SK-N-SH (cell line): ENCODE measurements around the gene HOXA10. TPM values are rescaled to one million over a fixed set of nuclear protein-coding genes. Genes with fewer than 3 reads are reported as not detected.

Experiments used
- CTCF ChIA-PET: fragments of 300-600, 350-600 bp; formaldehyde crosslinking; extraction: SDS; loops from one replicate; lab custom pipeline; 2021; lab: Yijun Ruan, JAX
- POLR2A ChIA-PET: fragments of 350-600 bp; sonication (Branson Sonifier 250); formaldehyde crosslinking; extraction: SDS; loops from one replicate; lab custom pipeline; 2020; ENCODE audit warnings: antibody characterized with exemption, inconsistent platforms; lab: Yijun Ruan, JAX
- DNase-seq: peaks from one replicate; pipeline ENCODE4 v3.0.0; 2012
- H2AFZ ChIP-seq: fragments of 200-600 bp; sonication (generic); 2 replicates; pipeline ENCODE4 v1.8.1; 2016; ENCODE audit warnings: antibody characterized with exemption, mild to moderate bottlenecking, low read depth
- H3F3A ChIP-seq: fragments of 200-600 bp; sonication (generic); replicated peaks from 2 replicates; pipeline ENCODE3; 2016; ENCODE audit warnings: antibody characterized with exemption, mild to moderate bottlenecking; ENCODE audit not compliant: insufficient read depth
- H3K27ac ChIP-seq, 2 experiments: fragments of 200-500 bp in 1 of 2; fragments of 200-600 bp in 1 of 2; sonication (Bioruptor generic) in 1 of 2; sonication (generic), shearing (Covaris generic) in 1 of 2; 2 replicates each; pipeline versions ENCODE4 v1.5.1 to v1.6.1; 2014 to 2016; ENCODE audit warnings: low read depth in 2 of 2, inconsistent platforms in 1 of 2, low read length in 1 of 2, mild to moderate bottlenecking in 1 of 2, mixed read lengths in 1 of 2
- H3K27me3 ChIP-seq: fragments of 200-600 bp; sonication (generic), shearing (Covaris generic); 2 replicates; pipeline ENCODE4 v1.6.1; 2016; ENCODE audit warnings: mixed run types; ENCODE audit not compliant: insufficient read depth
- H3K36me3 ChIP-seq, 2 experiments: fragments of 200-500 bp in 1 of 2; fragments of 200-600 bp in 1 of 2; sonication (Bioruptor generic) in 1 of 2; sonication (generic) in 1 of 2; replicated peaks in 1 of 2; 2 replicates each; pipeline versions ENCODE3 to v1.5.1; 2014 to 2016; ENCODE audit warnings: low read length in 1 of 2, mild to moderate bottlenecking in 1 of 2; ENCODE audit not compliant: insufficient read depth in 2 of 2, control insufficient read depth in 1 of 2
- H3K4me1 ChIP-seq, 2 experiments: fragments of 200-500 bp in 1 of 2; fragments of 200-600 bp in 1 of 2; sonication (Bioruptor generic) in 1 of 2; sonication (generic), shearing (Covaris generic) in 1 of 2; 2 replicates each; pipeline versions ENCODE4 v1.5.1 to v1.6.1; 2014 to 2016; ENCODE audit warnings: low read depth in 1 of 2, low read length in 1 of 2, mixed run types in 1 of 2; ENCODE audit not compliant: insufficient read depth in 2 of 2, control insufficient read depth in 1 of 2
- H3K4me2 ChIP-seq: fragments of 200-600 bp; sonication (generic), shearing (Covaris generic); 2 replicates; pipeline ENCODE4 v1.6.1; 2017; ENCODE audit warnings: mixed run types
- H3K4me3 ChIP-seq, 2 experiments: fragments of 200-500 bp in 1 of 2; fragments of 200-600 bp in 1 of 2; sonication (Bioruptor generic) in 1 of 2; sonication (generic), shearing (Covaris generic) in 1 of 2; 2 replicates each; pipeline versions ENCODE4 v1.5.1 to v1.8.1; 2014 to 2016; ENCODE audit warnings: low read depth in 2 of 2, inconsistent platforms in 1 of 2, low read length in 1 of 2, mild to moderate bottlenecking in 1 of 2, mixed read lengths in 1 of 2, moderate library complexity in 1 of 2
- H3K79me2 ChIP-seq: fragments of 200-600 bp; sonication (generic); 2 replicates; pipeline ENCODE4 v1.8.1; 2017; ENCODE audit warnings: mild to moderate bottlenecking; ENCODE audit not compliant: insufficient read depth
- H3K9ac ChIP-seq: fragments of 200-600 bp; sonication (generic); 2 replicates; pipeline ENCODE4 v1.6.1; 2017; ENCODE audit warnings: mixed run types
- H3K9me2 ChIP-seq: fragments of 200-600 bp; sonication (generic); 2 replicates; pipeline ENCODE4 v1.6.1; 2017; ENCODE audit warnings: mixed run types
- H3K9me3 ChIP-seq: fragments of 200-600 bp; sonication (generic); 2 replicates; pipeline ENCODE4 v1.6.1; 2017; ENCODE audit warnings: mixed run types, mild to moderate bottlenecking, moderate library complexity
- H4K20me1 ChIP-seq: fragments of 200-600 bp; sonication (generic); 2 replicates; pipeline ENCODE4 v1.6.1; 2017; ENCODE audit warnings: mild to moderate bottlenecking, mixed run types; ENCODE audit not compliant: insufficient read depth
- CHD2 ChIP-seq: fragments of 150-350 bp; IDR thresholded peaks from 2 replicates; pipeline ENCODE4 v1.6.1; 2018; ENCODE audit warnings: low read length; ENCODE audit not compliant: partially characterized antibody
- EP300 ChIP-seq, 2 experiments: IDR thresholded peaks; 2 replicates each; pipeline versions ENCODE4 v1.4.0 to v1.6.1; 2012; ENCODE audit warnings: borderline replicate concordance in 1 of 2, low read depth in 1 of 2, low read length in 1 of 2
- FOSL2 ChIP-seq: IDR thresholded peaks from 2 replicates; pipeline ENCODE4 v1.4.0; 2012; ENCODE audit warnings: low read depth, mild to moderate bottlenecking, moderate library complexity, borderline replicate concordance
- FOXM1 ChIP-seq: IDR thresholded peaks from 2 replicates; pipeline ENCODE4 v1.4.0; 2012; ENCODE audit warnings: low read depth, mild to moderate bottlenecking
- GABPA ChIP-seq: IDR thresholded peaks from 2 replicates; pipeline ENCODE4 v1.4.0; 2012; ENCODE audit warnings: low read depth, mild to moderate bottlenecking
- GATA2 ChIP-seq: sonication (generic); formaldehyde crosslinking; IDR thresholded peaks from 2 replicates; pipeline ENCODE4 v1.5.0; 2020; ENCODE audit warnings: mild to moderate bottlenecking, missing genetic modification reagents
- IRF3 ChIP-seq: fragments of 150-350 bp; IDR thresholded peaks from 2 replicates; pipeline ENCODE4 v1.6.1; 2016; ENCODE audit warnings: mild to moderate bottlenecking, low read depth, low read length
- JUND ChIP-seq: IDR thresholded peaks from 2 replicates; pipeline ENCODE4 v1.4.0; 2012
- MEF2A ChIP-seq: IDR thresholded peaks from 2 replicates; pipeline ENCODE4 v1.4.0; 2012; ENCODE audit warnings: low read depth, borderline replicate concordance
- MXI1 ChIP-seq: IDR thresholded peaks from 2 replicates; pipeline ENCODE4 v1.6.1; 2012; ENCODE audit warnings: mild to moderate bottlenecking, low read depth, low read length, improper control_type of control experiment
- NFIC ChIP-seq: IDR thresholded peaks from 2 replicates; pipeline ENCODE4 v1.4.0; 2012; ENCODE audit warnings: borderline replicate concordance
- RAD21 ChIP-seq: IDR thresholded peaks from 2 replicates; pipeline ENCODE4 v1.6.1; 2012; ENCODE audit warnings: mild to moderate bottlenecking, low read length
- RXRA ChIP-seq: IDR thresholded peaks from 2 replicates; pipeline ENCODE4 v1.4.0; 2012; ENCODE audit warnings: low read depth, mild to moderate bottlenecking, borderline replicate concordance
- SMC3 ChIP-seq: IDR thresholded peaks from 2 replicates; pipeline ENCODE4 v1.6.1; 2012; ENCODE audit warnings: low read depth, low read length, improper control_type of control experiment
- TCF12 ChIP-seq: IDR thresholded peaks from 2 replicates; pipeline ENCODE4 v1.4.0; 2012
- TEAD4 ChIP-seq: IDR thresholded peaks from 2 replicates; pipeline ENCODE4 v1.4.0; 2012; ENCODE audit warnings: mild to moderate bottlenecking, borderline replicate concordance; ENCODE audit not compliant: insufficient read depth
- WGBS: methylation state at CpG from one replicate; pipeline ENCODE4 v1.1.6; 2017; ENCODE audit warnings: low lambda C conversion rate; 5-methylcytosine and 5-hydroxymethylcytosine counted together
- polyA plus RNA-seq, 3 experiments: library from polyadenylated mRNA; depleted of rRNA; stranded (reverse); fragments of >200 nt; gene quantifications; 2 replicates each; pipeline ENCODE4 v1.2.3, GENCODE V29; 2012
- TF ChIP-seq, protein P1 (sequence below): fragments of 200-600 bp; sonication (generic); IDR thresholded peaks from 2 replicates; pipeline ENCODE4 v1.6.1; 2017; ENCODE audit warnings: antibody characterized with exemption, mild to moderate bottlenecking, moderate library complexity
- TF ChIP-seq, protein P2 (sequence below): IDR thresholded peaks from 2 replicates; pipeline ENCODE4 v1.4.0; 2012; ENCODE audit warnings: low read depth, borderline replicate concordance

Gene HOXA10
- polyA plus RNA-seq, 1 of the 3 experiments (the other 2 are of a cell fraction), result not detected

- ChIA-PET CTCF (interaction anchor here (0.6 to 8.7 kb wide), 64 partner anchors 8 to 887 kb away, joined by 3 to 81 read pairs (median 5); partner anchors contain the start of genes EVX1, HIBADH, HOXA10 and HOXA13), POLR2A (no interaction called here)
- Histone ChIP-seq H3K79me2 (no peaks in the 10 kb centered on the region), H3K27ac (no peak overlapping the region), H2AFZ (peak overlapping the region; percentile 62; the same call in 1 of the 2 replicates), H3K9ac (no peak overlapping the region), H3K4me2 (peak overlapping the region; percentile 70), H3K4me3 (peak overlapping the region; percentile 31 to 50), H3K27me3 (peaks cover 97% of the 10 kb centered on the region), H3K9me3 (no peaks in the 10 kb centered on the region), H3K4me1 (peaks cover 0 to 16% of the 10 kb centered on the region in 2 experiments; a peak in 1 of 4 replicates), H3K36me3 (no peaks in the 10 kb centered on the region), H4K20me1 (no peaks in the 10 kb centered on the region; the same call in 1 of the 2 replicates), H3K9me2 (no peaks in the 10 kb centered on the region), H3F3A (no peaks in the 10 kb centered on the region)
- DNase-seq, result peak; percentile 85
- TF ChIP-seq CHD2 (no peak), SMC3 (peak; percentile 83), RAD21 (peak; percentile 72)
- TF ChIP-seq, protein P1, sequence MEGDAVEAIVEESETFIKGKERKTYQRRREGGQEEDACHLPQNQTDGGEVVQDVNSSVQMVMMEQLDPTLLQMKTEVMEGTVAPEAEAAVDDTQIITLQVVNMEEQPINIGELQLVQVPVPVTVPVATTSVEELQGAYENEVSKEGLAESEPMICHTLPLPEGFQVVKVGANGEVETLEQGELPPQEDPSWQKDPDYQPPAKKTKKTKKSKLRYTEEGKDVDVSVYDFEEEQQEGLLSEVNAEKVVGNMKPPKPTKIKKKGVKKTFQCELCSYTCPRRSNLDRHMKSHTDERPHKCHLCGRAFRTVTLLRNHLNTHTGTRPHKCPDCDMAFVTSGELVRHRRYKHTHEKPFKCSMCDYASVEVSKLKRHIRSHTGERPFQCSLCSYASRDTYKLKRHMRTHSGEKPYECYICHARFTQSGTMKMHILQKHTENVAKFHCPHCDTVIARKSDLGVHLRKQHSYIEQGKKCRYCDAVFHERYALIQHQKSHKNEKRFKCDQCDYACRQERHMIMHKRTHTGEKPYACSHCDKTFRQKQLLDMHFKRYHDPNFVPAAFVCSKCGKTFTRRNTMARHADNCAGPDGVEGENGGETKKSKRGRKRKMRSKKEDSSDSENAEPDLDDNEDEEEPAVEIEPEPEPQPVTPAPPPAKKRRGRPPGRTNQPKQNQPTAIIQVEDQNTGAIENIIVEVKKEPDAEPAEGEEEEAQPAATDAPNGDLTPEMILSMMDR, result peak; percentile 90
- WGBS, result 14% methylated on average over 32 of the region's 32 CpGs
These were observed 36.4 kb upstream of the HOXA10 start for GRCh38 chr7:27210441-27211083.

GRCh38 chr7:27209933-27210440 lies 35.9 kb upstream of the HOXA10 start:
- H3K4me3 ChIP-seq, result peak overlapping the region in 1 of 2 experiments; percentile 50; a peak in 1 of 4 replicates
- H3K4me1 ChIP-seq, result peaks cover 0 to 18% of the 10 kb centered on the region in 2 experiments; a peak in 1 of 4 replicates
- H3K4me2 ChIP-seq, result no peak overlapping the region
- TF ChIP-seq GATA2 (CRISPR knock-in tag), result no peak
- TF ChIP-seq TEAD4, result no peak
- no peak for TF ChIP-seq MXI1
- no peak for TF ChIP-seq SMC3
- no peak for TF ChIP-seq FOSL2
- no peak for TF ChIP-seq IRF3
- TF ChIP-seq, protein P2, sequence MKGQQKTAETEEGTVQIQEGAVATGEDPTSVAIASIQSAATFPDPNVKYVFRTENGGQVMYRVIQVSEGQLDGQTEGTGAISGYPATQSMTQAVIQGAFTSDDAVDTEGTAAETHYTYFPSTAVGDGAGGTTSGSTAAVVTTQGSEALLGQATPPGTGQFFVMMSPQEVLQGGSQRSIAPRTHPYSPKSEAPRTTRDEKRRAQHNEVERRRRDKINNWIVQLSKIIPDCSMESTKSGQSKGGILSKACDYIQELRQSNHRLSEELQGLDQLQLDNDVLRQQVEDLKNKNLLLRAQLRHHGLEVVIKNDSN, result no peak
- TF ChIP-seq MEF2A, result no peak
- no peak for TF ChIP-seq FOXM1
- no peak for TF ChIP-seq RAD21
- TF ChIP-seq JUND, result no peak
- TF ChIP-seq EP300 (IDR thresholded peaks at IDR 0.05; ENCODE audit: borderline replicate concordance in 1 of 2, low read depth in 1 of 2, low read length in 1 of 2), result no peak
- no peak for TF ChIP-seq TCF12
- no peak for TF ChIP-seq GABPA
- no peak for TF ChIP-seq NFIC
- TF ChIP-seq RXRA, result no peak
- TF ChIP-seq, protein P1, result no peak
- ChIA-PET CTCF (interaction anchor here (0.6 to 8.7 kb wide), 52 partner anchors 9 to 886 kb away, joined by 3 to 81 read pairs (median 4); partner anchors contain the start of genes HOXA10, HOXA13, HOXA5 and TAX1BP1), POLR2A (no interaction called here)
- H3K36me3 ChIP-seq, result no peaks in the 10 kb centered on the region
- no peak overlapping the region for H3K9ac ChIP-seq
- H3K9me2 ChIP-seq, result no peaks in the 10 kb centered on the region
- no peak overlapping the region for H3K27ac ChIP-seq
- no peaks in the 10 kb centered on the region; the same call in 1 of the 2 replicates for H4K20me1 ChIP-seq
- 28% methylated on average over 11 of the region's 11 CpGs for WGBS
- no peak for DNase-seq
- H3K79me2 ChIP-seq, result no peaks in the 10 kb centered on the region
- no peak overlapping the region for H2AFZ ChIP-seq
- peaks cover 97% of the 10 kb centered on the region for H3K27me3 ChIP-seq
- H3F3A ChIP-seq, result no peaks in the 10 kb centered on the region
- H3K9me3 ChIP-seq, result no peaks in the 10 kb centered on the region
